Measurements from ENCODE around the gene NKX6-2.
"Not testable (repeated sequence)": the region's sequence is repeated elsewhere in the genome, so short reads cannot be mapped to it uniquely, and the experiment has no call there.

Gene NKX6-2

DNA sequence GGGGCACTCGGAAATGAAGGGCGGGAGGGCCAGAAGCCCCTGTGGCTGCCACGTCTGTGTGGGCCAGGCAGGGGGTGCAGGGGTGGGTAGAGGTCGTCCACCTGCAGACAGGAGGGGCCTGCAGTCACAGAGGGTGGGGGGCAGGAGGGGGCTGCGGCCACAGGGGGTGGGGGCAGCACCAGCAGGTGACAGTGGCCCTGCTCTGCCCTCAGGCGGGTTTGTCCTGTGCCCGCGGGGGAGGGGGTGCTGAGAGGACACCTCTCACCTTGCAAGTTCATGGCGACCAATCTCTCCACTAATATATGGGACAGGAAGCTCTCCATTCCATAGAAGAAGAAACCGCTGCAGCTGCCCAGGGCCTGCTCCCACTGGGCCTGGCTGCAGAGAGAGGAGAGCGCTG, 26.6 kb upstream of the NKX6-2 start:
- no peak for DNase-seq

DNA sequence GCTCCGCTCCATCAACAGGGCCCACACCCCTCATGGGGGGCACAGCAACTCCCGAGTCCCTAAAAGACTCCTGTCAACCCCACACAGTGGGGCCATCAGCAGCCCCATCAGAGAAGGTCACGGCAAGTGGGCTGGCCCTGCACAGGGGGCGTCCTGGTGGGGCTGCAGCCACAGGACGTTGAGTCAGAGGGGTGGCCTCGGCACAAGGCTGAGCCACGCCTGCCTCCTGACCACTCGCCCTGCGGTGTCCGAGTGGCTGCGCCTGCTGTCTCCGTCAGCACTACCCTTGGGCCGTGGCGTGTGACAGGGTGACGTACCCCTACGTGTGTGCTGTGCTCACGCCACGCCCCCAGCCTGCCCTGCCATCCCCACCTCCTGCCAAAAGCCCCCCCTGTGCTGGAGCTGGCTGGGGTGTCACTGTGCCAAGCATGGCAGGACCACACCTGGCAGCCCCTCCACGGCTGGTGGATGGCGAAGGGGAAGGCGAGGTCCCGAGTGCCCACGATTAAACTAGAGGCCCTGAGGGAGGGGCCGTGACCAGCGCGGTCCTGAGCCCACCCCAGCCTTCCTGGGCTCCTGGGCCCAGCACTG, 26.0 kb upstream of the NKX6-2 start:
- no peak for DNase-seq

DNA sequence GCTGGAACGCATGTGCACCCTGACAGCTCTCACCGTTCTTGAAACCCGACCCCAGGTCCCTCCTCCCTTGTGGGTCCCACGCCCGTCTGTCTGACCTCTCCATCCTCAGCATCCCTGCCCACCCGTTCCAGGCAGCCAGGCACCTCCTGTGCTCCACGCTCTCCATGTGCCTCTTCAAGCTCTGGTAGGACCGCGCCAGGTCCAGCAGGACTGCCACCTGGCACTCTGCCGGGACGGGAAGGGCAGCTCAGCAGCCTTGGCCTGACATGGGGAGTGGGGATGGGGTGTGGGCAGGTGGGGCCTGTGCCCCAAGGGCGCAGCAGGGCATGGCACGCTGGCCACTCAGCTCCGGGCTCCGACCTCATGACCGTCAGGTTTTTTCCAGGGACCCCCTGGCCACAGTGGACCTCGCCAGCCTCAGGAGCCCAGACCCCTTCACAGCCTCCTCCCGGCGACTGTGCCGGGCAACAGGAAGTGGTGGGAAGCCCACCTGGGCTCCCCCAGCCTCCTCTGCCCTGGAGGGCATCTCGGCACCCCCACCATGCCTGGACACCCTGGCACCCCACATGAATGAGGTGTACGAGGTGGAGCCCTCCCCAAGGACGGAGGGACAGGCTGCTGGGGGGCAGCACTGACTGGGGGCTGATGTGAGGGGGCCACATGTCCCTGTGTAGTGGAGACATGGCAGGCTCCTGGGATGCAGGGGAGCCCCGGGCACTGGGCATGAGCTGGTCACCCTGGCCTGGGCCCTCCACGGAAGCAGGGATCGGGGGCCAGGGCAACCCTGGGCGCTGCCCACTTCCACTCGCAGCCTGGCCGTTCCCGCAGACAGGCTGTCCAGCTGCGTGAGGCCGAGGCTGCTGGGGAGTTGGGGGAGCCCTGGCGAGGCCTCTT, 25.1 kb upstream of the NKX6-2 start:
- DNase-seq, result no peak

DNA sequence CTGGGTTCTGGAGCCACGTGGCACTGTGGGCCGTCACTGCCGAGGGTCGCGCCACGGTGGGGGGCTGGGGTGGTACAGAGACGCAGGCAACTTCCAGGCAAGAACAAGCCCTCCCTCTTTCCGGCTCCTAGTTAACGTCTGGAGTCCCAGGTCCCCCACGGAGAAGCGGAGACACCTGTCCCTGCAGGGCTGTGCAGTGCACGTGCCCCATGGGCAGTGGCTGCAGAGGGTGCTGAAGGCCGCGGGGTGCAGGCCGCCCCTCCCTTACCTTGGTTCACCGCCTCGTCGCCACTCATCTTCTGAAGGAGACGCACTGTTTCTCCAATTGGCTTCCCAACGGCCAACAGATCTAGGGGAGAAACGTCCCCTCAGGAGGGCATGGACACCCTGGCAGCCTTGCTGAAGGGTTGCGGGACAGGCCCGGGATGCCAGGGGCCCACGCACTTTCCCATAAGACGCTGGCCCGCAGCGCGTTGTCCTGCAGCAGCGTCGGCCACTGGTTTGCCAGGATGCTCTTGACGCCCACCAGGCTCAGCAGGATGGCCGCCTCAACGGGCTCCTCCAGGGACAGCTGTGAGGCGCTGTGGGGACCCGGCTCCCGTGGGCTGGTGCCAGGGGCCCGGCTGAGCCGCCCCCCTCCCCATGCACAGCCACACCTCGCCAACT, 24.3 kb upstream of the NKX6-2 start:
- DNase-seq, result no peak

DNA sequence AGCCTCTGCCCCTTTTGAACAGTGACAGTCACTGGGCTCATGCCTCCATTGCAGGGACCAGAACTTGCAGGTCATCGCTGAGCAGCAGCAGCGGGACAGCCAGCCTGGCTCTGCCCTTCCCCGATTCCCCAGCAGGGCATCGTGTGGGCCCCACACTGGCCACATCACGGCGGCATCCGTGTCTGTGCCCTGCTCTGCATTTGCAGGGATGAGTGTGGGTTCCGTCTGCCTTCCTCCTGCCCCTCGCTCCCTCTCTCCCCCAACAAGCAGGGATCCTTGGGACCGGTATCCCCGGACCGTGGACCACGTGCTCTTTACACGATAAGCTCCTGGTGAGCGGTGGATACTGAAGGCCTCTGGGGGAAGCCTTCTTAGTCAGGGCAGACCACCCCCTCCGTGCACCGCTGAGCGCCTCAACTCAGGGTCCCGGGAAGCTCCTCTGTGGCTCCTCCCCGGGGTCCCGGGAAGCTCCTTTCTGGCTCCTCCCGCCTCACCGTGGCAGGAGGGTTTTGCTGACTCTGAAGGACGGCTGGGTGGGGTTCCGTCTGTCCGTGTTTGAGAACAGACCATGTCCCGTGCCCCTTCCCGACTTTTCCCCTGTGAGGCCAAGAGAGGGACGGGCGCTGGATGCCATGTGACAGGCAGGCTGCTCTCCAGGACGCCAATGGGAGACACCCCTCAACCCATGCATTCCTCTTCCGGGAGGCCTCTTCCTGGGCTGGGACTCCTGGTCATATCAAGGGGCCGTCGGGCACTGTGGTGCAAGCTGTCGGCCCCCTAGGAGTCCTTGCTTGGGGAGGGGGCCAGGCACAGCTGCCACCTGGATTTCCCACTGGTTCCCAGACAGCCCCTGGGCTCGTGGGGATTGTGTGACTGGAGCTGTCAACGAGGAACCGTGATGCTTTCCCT, 23.5 kb upstream of the NKX6-2 start:
- DNase-seq, result no peak

DNA sequence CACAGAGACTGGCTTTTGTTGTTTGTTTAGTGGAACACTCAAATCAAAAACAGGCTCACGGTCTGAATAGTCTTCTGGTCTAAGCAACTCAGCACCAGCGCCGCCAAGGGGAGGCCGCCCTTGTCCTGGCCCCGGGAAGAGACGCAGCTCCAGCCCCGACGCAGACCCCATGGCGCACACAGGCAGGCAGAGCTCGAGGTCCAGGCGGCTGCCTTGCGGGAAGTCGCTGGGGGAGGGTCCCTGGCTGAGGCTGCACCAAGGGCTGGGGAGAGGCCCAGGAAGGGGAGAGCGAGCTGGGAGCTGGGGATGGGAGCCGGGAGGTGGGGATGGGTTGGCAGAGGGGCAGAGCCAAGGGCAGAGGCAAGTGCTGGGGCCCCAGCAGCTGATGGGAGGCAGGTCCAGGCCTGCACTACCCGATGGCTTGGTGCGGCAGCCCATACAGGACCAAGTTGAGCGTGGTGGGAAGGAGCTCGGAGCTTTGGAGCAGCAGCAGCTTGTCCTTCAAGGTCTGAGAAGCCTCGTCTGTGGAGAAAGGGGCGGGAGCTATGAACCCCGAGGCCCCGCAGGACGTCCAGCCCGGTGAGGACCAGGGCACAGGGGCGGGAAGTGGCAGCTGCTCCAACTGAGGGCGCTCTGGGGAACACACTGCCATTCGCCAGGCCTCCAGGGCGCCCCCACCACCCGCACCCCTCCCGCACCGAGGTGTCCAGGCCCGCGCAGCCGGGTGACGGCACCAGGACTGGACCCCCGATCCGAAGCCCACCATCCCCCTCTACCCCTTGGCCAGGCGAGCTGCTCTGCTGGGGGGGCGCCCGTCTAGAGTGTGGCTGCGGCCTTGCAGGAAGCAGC, 22.7 kb upstream of the NKX6-2 start:
- DNase-seq, result no peak

DNA sequence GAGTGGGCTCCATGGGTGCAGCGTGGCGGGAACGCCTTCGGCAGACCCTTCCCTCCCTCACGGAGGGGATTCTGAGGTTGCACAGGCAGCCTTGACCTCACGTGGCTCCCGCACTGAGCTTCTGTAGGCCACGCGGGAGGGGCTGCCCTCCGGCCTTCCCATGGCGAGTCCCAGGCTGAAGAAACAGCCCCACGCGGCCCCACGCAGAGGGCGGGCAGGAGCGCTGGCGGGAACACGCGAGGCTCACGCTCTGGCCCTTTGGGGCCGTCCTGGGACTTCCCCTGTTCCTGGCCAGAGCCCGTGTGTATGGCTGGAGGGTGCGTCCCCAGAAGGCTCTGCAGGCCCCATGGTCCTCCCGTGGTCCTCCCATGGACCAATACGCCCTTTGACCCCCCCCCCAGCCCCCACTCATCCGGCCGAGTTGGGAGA, 21.7 kb upstream of the NKX6-2 start:
- DNase-seq, result no peak

DNA sequence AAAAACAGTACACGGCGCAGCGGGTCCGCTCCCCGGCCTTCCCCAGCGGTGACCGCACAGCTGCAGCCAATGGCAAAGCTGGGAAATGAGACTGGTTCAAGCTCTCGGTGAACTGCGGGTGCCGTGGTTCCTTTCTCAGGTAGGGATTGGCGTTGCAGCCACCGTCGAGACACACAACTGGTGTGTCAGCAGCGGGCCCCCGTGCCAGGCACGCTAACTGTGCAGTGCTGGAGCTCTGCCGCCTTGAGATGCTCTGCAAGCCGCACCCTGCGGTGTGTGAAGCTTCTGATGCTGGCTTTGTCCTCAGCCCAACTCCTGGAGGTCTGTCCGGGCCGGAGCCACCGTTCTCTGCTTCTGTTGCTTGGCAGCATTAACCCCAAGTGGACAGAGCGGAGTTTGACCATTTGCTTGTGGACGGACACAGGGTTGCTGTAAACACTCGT, 20.6 kb upstream of the NKX6-2 start:
- no peak for DNase-seq

DNA sequence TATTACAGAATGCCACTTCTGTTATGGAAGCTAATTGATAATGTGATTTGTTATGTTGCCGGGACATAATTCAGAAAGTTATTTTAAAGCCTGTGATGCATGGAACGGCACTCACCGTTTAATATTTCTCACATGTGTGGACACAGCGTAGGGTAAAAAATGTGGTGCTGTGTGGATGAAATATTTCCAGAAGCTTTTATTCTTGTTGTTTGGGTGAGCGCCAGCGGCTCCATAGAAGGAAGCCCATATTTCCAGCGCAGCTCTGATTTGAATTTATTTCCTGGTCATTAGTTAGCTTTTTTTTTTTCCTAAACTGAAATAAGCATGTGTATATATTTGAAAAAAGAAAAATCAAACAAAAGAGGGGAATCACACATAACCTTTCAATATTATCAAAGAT, 20.2 kb upstream of the NKX6-2 start:
- DNase-seq, result no peak

DNA sequence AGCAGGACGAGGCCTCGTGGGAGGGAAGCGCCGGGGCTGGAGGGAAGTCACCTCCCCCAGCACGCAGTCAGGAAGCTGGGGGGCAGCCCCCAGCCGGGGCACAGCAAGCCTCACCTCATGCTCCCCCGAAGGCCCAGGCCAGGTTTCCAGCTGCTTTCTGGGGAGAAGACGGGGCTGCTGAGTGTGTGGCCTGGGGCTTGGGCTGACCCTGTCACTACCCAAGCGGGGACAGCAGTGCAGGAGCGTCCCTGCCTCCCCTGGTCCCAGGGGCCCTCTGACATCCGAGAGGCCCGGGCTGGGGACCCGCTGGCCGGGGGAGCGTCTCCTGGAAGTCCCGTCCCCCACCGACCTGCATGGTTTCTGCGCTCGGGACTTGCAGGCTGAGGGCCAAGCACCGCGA, 19.7 kb upstream of the NKX6-2 start:
- DNase-seq, result no peak

DNA sequence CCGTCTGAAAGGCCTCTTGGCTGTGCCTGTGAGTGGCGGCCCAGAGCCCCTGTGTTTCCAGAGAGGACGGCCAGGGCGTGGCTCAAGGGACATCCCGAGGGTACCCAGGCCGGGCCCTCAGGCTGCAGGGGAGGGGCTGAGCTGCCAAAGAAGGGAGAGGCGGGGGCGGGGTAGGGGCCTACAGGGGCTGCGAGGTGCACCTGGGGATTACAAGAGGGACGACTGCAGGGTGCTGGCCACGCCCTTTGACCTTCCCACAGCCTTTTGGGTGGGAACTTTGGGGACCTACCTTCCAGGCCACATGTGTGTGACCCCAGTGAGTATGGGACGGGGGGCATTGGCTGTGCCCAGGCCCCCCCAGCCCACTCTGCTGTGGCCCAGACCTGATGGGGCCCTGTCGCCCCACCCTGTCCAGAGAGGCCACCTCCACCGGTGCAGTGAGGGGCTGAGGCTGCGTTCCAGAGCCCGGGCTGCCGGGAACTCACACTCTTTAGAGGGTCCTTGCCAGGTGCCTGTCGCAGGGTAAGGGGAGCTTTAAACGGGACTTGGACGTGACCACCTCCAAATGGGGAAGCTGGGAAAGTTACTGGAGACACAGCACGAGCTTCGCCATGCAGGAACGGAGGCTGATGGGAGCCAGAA, 19.0 kb upstream of the NKX6-2 start:
- DNase-seq, result no peak

DNA sequence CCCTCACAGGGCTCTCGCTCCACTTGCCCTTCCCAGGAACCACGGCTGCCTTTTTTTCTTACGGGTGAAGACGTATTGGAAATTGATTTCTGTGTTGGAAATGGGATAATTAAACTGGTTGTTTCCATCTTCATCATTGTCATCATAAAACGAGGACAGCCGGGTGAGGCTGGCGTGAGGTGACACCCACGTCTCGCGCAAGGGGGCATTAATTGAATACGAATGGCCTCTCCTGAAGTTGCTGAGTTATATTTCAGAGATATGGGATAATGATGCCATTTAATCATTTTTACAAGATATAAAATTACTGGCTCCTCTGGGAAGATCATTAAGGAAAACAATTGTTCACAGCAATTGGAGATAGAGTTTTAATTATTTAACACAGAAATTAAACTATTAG, 18.3 kb upstream of the NKX6-2 start:
- no peak for DNase-seq

DNA sequence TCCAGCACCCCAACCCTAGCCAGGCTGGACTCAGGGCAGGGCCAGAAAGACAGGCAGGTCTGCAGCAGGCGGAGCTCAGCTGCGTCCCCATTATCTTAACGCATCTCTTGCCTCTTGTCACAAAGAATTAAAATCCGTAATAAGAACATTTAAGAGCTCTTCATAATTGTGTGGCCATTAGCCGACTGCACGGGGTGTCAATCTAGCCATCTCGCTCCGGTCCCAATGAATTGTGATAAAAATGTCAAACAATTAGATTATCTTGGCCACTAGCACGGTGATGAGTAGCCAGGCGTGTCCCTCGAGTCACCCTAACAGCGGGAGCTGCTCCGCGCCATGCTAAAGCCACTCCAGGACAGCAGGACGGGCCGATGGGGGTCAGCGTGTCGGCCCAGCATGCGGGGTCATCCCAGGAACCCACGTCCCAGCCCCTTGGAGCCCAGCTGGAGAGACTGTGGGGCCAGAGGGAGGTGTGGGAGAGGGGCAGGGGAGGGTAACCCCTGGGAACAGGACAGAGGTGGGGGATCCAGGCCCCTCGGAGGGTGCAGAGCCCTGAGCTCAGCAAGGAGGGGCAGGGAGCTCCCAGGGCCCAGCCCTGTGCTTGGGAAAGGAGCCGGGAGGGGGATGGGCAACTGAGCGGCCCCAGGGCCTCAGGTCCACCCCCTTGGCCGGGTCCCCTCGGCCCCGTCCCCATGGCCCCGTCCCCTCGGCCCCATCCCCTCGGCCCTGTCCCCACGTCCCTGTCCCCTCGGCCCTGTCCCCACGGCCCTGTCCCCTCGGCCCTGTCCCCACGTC, 17.7 kb upstream of the NKX6-2 start:
- no peak for DNase-seq

DNA sequence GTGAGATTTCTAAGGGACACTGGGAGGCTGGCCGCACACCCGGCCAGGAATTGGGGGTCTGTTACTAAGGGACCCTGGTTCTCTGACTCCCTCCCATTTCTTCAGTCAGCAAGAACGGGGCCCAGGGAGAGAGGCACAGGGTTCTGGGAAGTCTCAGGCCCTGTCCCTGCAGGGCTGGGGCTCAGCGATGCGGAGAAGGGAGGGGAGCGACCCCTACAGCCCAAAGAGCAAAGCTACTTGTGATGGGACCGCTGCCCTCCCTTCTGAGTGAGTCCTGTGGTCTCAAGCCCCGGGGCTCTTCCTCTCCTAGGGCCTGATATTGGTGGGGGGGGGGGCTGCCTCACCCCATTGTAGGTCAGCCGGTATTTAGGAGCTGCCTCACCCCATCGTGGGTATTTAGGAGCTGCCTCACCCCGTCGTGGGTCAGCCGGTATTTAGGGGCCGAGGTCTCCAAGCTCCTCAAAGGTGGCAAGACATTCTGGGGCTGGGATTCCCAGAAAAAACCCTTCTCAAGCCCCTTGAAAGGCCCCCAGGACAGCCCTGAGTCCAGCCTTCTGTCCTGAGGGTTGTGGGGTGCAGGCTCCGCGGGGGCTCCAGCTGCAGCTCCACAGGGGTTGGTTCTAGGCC, 16.9 kb upstream of the NKX6-2 start:
- no peak for DNase-seq

DNA sequence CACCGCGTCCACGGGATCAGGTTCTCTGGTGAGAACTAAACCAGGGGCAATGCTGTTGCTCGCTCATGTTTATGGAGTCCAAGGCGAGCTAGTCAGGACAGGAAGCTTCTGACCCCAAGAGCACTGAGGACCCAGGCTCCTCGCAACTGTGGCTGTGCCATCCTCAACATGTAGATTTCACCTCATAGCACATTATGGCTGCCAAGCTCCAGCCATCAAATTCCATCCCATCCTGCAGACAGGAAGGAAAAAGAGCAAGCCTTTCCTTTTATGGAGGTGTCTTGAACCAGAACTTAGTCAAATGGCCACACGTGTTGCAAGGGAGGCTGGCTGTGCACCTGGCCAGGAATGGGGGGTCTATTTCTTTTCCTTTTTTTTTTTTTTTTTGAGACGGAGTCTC, 16.1 kb upstream of the NKX6-2 start:
- DNase-seq, result no peak

DNA sequence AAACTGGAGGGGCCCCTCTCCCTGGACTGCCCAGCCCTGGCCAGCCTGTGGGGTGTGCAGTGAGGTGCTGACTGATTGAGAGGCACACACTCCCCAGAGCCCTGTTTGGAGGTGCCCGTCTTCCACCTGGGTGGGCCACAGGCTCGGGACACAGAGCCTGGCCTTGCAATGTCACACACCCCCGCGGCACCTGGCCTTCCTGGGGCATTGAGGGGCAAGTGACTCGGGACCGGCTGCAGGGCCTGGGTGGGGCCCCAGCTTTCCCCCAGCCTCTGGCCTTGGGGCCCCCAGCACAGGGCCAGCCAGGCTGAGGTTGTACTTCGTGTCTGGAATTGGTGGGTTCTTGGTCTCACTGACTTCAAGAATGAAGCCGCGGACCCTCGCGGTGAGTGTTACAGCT, 13.9 kb upstream of the NKX6-2 start:
- DNase-seq, result no peak

DNA sequence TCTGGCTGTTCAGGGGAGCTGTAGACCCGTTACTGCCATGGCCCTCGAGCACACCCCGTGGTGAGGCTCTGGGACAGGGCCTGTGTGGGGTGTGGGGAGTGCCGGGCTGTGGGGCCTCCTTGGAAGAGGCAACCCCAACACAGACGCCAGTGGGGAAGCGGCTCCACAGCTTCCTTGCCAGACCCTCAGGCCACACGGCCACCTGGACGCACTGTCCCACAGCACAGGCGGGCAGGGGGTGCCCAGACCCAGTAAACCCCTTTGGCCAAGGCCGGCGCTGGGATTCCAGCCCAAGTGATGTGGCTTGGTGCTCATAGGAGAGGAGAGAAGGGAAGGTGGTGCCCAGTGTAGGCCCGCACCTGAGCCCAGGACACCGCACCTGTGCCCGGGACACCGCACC, 12.9 kb upstream of the NKX6-2 start:
- DNase-seq, result no peak

DNA sequence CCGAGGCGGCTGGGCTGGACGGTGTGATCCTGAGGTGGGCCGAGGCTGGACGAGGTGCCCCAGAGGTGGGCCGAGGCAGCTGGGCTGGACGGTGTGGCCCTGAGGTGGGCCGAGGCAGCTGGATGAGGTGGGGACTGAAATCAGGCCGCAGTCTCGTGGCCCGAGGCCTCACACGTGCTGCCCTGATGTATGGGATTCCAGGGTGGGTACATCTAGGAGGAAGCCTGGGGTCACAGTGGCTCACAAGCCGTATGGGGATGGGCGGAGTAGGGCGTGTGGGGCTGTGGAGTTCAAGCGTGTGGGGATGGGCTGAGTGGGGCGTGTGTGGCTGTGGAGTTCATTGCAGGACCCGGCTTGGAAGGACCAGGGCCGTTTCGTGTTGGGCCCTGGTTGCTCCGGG, 12.5 kb upstream of the NKX6-2 start:
- no peak for DNase-seq

DNA sequence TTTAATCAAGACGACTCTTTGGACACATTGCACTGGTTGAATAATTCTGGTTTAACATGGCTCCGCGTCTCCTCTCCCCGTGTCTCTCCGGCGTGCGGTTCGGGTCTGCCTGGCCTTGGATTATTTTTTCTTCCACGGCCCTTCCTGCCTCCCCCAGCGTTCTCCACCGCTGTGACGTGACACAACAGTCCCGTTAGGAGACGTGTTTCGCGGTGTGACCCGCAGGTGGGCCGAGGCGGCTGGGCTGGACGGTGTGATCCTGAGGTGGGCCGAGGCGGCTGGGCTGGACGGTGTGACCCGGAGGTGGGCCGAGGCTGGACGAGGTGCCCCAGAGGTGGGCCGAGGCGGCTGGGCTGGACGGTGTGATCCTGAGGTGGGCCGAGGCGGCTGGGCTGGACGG, 12.0 kb upstream of the NKX6-2 start:
- not testable (repeated sequence) for DNase-seq

DNA sequence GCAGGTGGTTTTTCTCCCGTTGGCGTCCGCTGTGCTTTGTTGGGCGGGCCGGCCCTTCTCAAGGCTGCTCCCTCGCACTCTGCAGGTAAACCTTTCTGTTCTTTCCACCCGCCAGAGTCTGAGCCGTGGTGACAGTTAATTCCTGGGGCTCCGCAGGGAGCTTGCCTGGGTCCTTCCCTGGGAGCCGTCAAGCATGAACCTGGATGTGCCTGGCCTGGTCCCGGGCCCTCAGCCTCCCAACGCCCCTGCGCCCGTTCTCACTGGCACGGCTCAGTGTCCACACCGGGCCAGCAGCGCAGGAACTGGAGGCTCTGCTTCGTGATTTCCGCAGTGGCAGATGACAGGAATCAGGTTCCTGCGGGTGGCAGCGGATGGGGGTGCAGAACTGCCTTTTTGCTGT, 10.9 kb upstream of the NKX6-2 start:
- no peak for DNase-seq

Measured in NCI-H2029 (cell line).